ENCODE results near the gene BPIFB2. TPM values are rescaled to one million over a fixed set of nuclear protein-coding genes. Genes with fewer than 3 reads are reported as not detected.
"Not testable (repeated sequence)": the region's sequence is repeated elsewhere in the genome, so short reads cannot be mapped to it uniquely, and the experiment has no call there.

The BPIFB2 gene
- total RNA-seq, 2 experiments from 2014 or later, result not detected

DNA sequence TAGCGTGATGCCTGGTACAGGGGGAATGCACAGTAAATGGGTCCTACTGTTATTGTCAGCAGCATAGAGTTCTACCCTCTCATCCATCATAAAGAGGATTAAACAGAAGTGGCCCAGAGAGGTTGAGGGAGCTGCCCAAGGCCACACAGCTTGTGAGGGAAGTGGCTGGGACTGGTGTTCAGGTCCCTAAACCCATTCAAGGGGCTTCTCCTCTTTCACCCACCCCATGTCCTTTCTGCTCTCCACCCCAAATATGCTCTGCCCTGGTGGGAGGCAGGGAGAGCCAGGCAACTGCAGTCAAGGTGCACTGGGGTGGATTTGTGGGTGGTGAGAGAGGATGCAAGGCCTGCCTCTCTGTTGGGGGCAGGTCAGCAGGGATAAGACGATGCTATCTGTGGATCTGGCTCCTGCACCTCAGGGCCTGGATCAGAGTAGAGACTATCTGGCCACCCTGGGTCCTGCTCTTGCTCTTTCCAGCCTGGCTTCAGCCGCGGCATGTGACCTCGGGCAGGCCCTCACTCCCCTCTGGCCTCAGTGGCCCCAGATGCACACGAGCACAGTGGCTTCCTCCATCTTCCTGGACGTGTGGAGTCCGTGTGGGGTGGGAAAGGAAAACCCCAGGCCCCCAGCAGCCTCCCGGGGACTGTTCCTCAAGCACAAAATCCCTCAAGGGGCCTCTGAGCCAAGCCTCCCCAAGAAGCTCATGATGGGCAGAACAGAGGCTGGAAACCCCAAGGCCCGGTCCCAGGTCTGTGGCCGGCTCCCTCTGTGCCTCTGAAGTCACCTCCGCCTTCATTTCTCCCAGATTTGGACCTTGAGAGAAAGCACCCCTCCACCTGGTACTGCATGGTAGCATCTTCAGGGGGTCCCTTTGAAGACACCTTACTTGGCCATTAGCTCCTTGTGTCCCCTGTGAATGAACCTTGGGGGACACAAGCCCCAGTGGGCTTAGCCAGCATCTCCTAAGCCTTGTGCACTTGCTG, 20.6 kb downstream of the BPIFB2 start:
- CTCF ChIA-PET, result interaction anchor here (0.6 kb wide), 1 partner anchor 355 kb away, joined by 5 read pairs; no protein-coding TSS in a partner anchor
- POLR2A ChIA-PET, result no interaction called here

DNA sequence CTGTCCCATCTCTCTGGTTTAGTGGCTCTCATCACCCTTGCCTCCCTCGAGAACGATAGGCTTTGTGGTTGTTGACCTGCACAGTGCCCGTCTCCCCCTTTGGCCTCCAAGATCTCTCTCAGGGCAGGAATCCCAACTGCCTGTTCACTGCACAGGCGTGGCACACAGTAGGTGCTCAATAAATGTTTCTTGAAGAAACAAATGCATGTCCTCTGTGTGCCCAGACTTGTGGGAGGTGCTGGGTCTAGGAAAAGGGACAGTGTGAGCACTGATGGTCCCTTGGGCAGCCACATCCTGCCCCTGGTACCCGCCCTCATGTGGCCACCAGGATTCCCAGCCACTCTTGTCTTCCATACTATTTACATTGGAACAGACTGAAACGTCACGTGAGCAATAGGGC, 21.4 kb downstream of the BPIFB2 start:
- POLR2A ChIA-PET, result no interaction called here
- CTCF ChIA-PET, result no interaction called here

DNA sequence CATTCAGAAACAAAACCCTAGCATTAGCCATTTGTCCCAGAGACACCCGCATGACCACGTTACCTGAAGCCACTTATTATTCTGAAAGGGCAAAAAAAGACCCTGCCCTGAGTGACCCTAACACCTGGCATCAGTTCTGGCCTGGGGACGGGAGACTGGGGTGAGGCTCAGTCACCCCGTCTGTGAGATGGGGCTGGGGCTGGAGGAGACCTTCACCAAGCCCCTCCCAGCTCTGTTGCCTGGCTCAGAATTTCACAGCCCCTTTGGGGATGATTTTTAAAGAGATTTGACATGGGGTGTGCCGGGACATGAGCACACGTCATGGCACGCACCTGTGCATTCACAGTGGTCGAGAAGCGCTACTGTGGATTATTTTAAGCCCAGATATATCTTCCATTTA, 22.6 kb downstream of the BPIFB2 start:
- ChIA-PET CTCF (no interaction called here), POLR2A (no interaction called here)

DNA sequence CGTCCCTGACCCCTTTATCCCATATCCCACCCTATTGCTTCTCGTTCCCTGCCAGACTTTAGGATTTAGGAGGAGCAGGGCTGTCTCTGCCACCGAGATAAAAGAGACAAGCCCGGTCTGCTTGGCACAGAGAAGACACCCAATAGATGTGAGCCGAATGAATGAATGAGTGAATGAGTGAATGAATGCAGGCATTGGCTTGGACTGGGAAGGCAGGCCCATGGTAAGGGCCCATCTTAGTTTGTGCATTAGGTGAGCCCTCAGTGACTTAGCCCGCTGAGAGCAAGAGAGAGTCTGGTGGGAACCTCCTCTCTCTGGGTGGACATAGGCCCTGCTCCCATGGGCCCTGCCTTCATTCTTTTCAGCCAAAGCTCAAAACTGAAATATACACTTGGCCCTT, 23.1 kb downstream of the BPIFB2 start:
- ChIA-PET CTCF (no interaction called here), POLR2A (no interaction called here)

DNA sequence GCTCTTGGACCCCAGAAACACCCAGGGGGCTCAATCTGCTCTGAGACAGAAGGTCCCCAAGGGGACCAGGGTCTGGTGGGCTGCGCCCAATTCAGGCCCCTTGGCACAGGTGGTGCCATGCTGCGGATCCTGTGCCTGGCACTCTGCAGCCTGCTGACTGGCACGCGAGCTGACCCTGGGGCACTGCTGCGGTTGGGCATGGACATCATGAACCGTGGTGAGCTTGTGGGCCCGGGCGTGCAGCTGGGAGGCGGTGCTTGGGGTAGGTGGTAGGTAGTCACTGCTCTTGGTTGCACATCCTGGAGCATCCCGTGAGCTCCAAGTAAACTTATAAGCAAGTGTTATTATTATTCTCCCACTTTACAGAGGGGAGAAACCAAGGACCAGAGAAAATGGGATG, 24.0 kb downstream of the BPIFB2 start, which contains the start of gene BPIFB6:
Gene BPIFB6 (plus strand): TSS at position 118 of the 400 bp plus-strand sequence. CDS start 0 bp downstream, at position 118.
- POLR2A ChIA-PET, result no interaction called here
- CTCF ChIA-PET, result no interaction called here

DNA sequence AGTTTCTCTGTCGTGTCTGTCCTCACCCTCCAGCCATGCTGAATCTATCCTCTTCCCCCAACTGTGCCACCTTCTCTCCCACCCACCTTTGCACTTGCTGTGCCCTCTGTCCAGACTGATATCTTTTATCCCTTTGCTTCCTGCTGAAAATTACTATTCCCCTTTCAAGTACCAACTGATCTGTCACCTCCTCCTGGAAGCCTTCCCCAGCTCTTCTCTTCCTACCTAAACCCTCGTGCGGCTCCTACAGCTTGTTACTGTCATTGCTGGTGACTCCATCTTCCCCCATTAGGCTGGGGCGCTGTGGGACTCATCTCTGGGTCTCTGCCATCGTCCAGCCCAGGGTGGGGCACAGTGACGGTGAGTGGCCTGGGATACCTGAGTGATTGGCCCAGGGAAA, 25.1 kb downstream of the BPIFB2 start:
- POLR2A ChIA-PET, result no interaction called here
- CTCF ChIA-PET, result no interaction called here

DNA sequence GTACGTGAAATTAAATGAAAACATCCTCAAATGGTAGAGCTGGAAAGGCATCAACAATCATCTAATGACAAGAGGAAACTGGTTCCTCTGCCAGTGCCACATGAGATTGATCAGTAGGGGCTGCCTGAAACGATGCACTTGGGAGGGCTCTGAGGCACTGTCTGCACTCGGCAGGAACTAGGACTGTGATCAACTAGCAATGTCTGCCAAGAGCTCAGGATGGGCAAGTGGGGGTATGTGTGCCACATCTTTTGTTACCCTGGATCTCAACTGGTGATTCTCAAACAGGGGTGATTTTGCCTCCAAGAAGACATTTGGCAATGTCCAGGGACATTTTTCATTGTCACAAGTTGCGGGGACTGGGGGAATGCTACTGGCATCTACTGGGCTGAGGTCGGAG, 25.9 kb downstream of the BPIFB2 start:
- ChIA-PET CTCF (no interaction called here), POLR2A (no interaction called here)

DNA sequence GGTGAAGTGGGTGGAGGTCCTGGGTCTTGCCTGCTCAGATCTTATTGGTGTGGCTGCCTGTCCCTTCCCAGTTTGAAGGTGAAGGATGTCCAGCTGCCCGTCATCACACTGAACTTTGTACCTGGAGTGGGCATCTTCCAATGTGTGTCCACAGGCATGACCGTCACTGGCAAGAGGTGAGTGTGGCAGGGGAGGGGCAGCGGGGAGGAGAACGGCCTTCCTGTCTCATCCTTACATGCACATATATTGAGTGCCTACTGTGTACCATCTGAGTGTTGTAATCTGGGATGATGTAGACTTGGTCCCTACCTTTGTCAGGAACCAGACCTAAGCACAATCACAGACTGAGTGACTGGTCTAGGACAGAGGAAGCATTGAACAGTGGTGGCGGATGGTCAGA, 26.6 kb downstream of the BPIFB2 start:
- ChIA-PET POLR2A (no interaction called here), CTCF (no interaction called here)

DNA sequence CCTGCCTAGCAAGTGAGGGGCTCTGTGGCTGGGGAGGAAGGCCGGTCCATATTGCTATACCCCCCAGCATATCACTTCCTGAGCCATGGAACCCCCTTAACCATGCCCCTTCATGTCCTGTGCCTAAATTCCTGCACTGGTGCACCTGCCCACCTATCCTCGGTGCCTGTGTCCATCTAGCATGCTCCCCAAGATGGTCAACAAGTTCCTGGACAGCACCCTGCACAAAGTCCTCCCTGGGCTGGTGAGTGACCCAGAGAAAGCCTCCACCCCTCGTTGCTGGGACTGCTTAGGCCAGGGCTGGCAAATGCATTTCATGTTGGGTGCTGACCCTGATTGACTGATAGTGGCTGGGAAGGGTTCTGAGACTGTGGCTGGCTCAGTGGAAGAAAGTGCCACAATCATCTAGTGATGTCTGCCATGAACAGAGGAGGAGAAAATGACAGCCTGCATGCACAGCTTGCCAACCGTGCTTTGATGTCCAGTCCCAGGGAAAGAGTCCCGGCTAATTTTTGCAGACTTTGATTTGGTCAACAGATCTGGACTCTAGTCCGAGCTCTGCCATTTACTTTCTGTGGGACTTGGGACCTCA, 27.5 kb downstream of the BPIFB2 start:
- ChIA-PET CTCF (no interaction called here), POLR2A (no interaction called here)

DNA sequence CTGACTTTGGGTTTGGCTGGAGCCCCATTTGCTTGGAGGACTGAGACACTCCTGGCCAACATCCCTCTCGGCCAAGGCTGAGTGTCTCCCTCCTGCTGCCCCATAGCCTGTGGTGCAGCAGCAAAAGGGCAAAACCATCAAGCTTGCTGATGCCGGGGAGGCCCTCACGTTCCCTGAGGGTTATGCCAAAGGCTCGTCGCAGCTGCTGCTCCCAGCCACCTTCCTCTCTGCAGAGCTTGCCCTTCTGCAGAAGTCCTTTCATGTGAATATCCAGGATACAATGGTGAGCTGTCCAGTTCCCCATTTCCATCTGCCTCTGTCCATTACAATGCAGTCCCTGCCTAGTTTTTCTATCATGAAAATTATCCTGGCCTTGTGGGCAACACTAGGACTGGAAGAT, 30.0 kb downstream of the BPIFB2 start:
- CTCF ChIA-PET, result no interaction called here
- POLR2A ChIA-PET, result no interaction called here

DNA sequence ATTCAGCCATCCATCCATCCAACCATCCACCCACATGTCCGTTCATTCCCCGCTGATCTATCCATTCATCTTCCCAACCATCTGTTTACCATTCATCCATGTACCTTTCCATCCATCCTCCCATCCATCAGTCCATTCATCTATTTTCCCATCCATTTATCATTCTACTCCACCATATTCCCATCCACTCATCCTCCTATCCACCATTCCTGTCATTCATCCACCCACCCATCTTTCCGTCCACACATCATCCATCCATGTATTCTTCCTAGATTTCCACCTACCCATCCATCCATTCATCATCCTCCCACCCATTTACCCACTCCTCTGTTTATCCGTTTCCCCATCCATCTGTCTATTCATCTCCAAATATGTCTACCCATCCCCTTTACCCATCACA, 30.7 kb downstream of the BPIFB2 start:
- ChIA-PET POLR2A (no interaction called here), CTCF (no interaction called here)

DNA sequence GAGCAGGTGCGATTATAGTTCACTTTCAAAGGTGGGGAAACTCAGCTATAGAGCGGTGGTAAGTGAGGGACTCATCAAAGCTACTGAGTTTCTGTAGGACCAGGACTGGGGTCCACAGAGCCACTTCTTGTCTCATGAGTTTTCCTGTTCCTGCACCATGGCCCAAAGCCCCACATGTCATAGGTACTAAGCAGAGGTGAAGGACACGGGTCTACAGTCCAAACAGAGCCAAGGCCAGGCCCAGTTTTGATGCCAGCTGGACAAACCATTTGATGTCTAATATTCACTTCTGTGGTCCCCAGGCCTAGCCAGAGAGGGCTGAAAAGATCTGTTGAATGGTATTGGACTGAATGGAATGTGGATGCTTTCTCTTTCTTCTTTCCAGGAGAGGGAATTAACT, 34.9 kb downstream of the BPIFB2 start:
- ChIA-PET POLR2A (no interaction called here), CTCF (no interaction called here)

DNA sequence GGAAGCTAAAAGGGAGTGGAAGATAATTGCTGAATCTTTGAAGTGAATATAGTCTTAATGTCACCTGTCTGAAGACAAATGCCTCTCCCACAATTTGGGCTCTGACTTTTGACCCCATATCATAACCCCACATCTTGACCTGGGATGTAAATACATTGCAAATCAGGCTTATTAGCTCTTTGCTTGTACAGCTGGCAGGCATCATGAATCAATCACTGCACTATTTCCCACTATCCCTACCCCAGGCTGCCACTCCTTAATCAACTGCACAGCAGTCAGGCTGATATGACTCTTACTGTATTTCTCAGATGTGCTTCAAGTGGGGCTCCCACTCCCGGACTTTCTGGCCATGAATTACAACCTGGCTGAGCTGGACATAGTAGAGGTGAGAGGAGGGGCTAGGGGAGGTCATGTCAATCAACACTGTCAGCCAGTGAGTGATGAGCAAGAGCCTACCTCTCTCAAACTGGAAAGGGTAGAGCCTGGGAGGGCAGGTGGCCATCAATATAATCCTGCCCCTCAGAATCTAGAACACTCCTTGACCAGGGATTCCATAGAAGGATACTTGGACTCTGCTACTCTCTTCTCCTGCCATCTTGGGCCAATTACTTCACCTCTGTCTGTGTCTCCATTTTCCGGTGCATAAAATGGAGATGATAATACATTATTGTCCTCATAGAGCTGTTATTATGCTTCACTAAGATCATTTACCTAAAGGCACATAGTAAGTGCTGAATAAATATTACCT, 35.7 kb downstream of the BPIFB2 start:
- ChIA-PET POLR2A (no interaction called here), CTCF (no interaction called here)

DNA sequence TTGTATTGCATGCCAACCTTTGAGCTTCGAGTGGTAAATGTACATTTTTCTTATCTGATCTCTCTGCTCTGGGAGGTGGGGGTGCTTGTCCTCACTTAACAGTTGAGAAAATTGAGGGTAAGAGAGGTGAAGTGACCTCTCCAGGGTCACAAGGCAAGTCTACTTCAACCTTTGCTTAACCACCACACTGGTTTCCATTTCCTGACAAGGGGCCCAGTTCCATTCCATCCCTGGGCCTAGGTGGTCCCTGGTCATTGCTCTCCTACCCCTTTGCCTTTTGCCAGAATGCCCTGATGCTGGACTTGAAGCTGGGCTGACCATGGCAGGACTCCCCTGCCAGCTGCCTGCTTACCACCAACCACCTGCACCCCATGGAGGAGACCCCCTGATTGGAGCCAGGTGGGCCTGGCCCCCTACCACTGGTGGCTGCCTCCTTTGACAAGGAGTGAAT, 36.3 kb downstream of the BPIFB2 start:
- CTCF ChIA-PET, result no interaction called here
- POLR2A ChIA-PET, result no interaction called here

DNA sequence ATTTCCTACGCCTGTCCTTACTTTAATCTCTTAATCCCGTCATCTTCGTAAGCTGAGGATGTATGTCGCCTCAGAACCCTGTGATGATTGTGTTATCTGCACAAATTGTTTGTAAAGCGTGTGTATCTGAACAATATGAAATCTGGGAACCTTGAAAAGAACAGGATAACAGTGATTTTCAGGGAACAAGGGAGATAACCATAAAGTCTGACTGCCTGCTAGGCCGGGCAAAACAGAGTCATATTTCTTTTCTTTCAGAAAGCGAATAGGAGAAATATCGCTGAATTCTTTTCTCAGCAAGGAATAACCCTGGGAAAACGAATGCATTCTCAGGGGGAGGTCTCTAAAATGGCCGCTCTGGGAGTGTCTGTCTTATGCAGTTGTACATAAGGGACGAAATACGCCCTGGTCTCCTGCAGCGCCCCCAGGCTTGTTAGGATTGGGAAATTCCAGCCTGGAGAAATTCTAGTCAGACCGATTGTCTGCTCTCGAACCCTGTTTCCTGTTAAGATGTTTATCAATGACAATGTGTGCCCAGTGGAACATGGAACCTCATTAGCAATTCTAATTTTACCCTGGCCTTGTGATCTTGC, 37.7 kb downstream of the BPIFB2 start:
- CTCF ChIA-PET, POLR2A ChIA-PET: not testable (repeated sequence)

DNA sequence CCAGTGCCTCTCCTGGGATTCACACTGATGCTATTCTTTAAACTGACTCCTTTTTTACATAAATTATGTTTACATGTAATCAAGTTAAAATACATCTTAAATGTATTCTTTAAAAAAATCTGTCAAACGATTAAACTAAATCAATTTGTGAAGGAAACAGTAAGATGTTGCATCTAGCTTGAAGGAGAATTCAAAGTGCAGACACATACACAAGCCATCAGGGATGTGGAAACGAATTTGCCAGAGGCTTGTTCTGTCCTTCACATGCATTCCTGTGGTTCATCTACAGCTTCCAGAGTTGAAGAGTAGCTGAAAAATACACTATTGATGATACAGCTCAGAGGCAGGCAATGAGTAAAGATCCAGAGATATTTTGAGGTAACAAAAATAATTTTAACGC, 38.9 kb downstream of the BPIFB2 start:
- ChIA-PET POLR2A (no interaction called here), CTCF (no interaction called here)

DNA sequence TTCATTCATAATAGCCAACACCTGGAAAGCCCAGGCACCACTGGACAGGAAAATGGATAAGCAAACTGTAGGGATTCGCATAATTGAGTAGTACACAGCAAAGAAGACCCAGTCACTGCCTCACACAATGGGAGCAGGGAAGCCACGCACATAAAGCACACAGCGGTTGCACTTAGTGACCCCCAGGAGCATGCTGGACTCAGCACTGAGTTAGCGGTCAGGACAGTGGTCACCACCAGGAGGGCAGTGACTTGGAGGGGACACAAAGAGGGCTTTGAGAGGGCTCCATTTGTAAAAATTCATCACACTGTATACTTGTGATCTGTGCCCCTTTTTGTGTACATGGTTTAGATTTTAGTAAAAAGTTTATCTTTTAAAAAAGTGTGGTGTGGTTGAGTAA, 43.8 kb downstream of the BPIFB2 start:
- POLR2A ChIA-PET, result interaction anchor here (0.6 kb wide), 1 partner anchor 8 kb away, joined by 3 read pairs; no protein-coding TSS in a partner anchor

DNA sequence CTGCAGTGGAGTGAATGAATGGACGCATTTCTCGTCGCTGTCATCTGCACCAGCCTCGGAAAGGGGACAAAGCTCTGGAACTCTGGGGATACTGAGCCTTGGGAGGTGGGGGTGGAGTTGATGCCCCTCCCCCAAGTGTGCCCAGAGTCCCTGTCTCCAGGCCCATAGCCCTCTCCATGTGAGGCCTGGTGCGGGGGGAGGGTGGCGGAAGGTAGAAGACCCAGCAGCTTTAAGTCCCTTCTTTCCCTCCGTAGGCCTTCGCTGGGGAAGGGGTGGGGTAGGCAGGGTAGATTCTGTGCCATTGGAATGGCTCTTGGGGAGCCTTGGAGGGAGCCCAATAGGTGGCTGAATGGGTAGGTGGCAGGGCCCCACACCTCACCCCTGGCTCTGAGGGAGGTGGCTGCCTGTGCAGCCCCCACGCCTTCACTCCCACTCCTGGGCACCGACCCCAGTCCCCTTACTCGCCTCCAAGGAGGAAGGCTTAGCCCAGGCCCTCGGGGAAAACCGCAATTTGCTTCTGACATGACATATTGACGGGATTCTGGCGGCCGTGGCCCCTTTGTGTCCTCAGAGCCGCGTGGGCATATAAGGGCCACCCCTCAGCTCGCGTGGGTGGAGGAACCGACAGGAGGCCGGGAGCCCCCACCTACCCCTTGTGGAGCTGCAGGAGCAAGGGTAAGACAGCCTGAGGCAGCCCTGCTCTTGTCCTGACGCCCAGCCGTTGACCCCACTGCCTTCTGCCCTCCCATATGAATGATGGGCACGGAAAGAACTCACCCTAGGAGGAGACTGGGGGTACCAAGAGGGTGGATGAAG, 46.0 kb downstream of the BPIFB2 start, which contains the start of gene BPIFB3:
Gene BPIFB3 (plus strand): TSS at position 613 of the 816 bp plus-strand sequence. CDS start 1,533 bp downstream, outside the sequence.
- CTCF ChIA-PET, result no interaction called here
- POLR2A ChIA-PET, result no interaction called here

More for the DNA sequence above, 43.8 kb downstream of the BPIFB2 start:
- CTCF ChIA-PET, result interaction anchor here (1.0 kb wide), 1 partner anchor 377 kb away, joined by 3 read pairs; the partner anchor contains the start of gene C20orf203

DNA sequence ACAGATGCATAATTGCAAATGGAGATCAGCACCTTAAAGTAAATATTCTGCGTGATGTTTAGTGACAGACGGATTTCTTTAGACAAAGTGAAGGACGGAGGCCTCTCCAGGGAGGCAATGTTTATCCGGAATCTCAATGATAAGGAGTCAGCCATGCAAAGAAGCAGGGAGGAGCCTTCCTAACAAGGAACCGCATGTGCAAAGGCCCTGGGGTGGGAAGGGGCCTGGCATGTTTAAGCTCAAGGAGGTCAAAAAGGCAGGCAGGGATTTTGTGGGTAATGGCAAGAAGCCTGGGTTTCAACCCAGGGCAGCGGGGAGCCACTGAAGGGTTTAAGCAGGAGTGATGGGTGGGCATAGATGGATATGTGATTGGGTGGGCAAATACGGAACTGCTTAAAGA, 46.9 kb downstream of the BPIFB2 start:
- POLR2A ChIA-PET, result no interaction called here
- CTCF ChIA-PET, result no interaction called here
